Measurements from ENCODE around the gene MMUT. TPM values are rescaled to one million over a fixed set of nuclear protein-coding genes. Genes with fewer than 3 reads are reported as not detected.

The MMUT gene
- total and polyA plus RNA-seq, 10 of the 15 experiments (the other 5 are each of a cell fraction or from before 2014, with no cell fraction given), result 6.6 to 21.5 (median 13.5) TPM

GRCh38 chr6:49457771-49458170 is 5.3 kb downstream of the MMUT start:
- in situ Hi-C loops (cut with MboI), result no loop called here
- no peaks in the 10 kb centered on the region for H3K9me3 ChIP-seq (replicated peaks; ENCODE audit: control insufficient read depth, insufficient read depth, low read length)
- peaks cover 10% of the 10 kb centered on the region for H3K79me2 ChIP-seq (ENCODE audit: control insufficient read depth, insufficient read depth, low read length)
- no peak overlapping the region for H2AFZ ChIP-seq (ENCODE audit: control insufficient read depth, low read depth, low read length)
- intact Hi-C loops (cut with micrococcal nuclease; ENCODE audit: unreplicated experiment), result no loop called here
- H4K20me1 ChIP-seq (ENCODE audit: control insufficient read depth, insufficient read depth), result no peaks in the 10 kb centered on the region
- ChIA-PET CTCF (no interaction called here), POLR2A (no interaction called here), RAD21 (ENCODE audit: unreplicated experiment) (no interaction called here), SMC1A (ENCODE audit: uncharacterized antibody, unreplicated experiment) (no interaction called here)
- no peak for FAIRE-seq
- no peaks in the 10 kb centered on the region; the same call in 1 of the 2 replicates for H3K4me1 ChIP-seq (ENCODE audit: control insufficient read depth, insufficient read depth, low read length)
- no TSS peak for BruUV-seq (replicated peaks)
- H3K9ac ChIP-seq (ENCODE audit: control insufficient read depth, insufficient read depth, low read length), result no peak overlapping the region
- no peak overlapping the region for H3K4me3 ChIP-seq
- no peak overlapping the region for H3K27ac ChIP-seq (ENCODE audit: control insufficient read depth, insufficient read depth)
- no peak for ATAC-seq
- WGBS (ENCODE audit: insufficient coverage, insufficient replicate concordance, low lambda C conversion rate, missing lambda C conversion rate), result 99% methylated on average over 4 of the region's 4 CpGs
- no peaks in the 10 kb centered on the region for H3K27me3 ChIP-seq (replicated peaks in 1 of 2; ENCODE audit: control insufficient read depth in 2 of 2, insufficient read depth in 2 of 2, low read length in 1 of 2)
- TF ChIP-seq JUNB (IDR thresholded peaks at IDR 0.05), result no peak
- no peak for TF ChIP-seq SRF (IDR thresholded peaks at IDR 0.05; ENCODE audit: low read depth in 2 of 2, low read length in 2 of 2)
- no peak for DNase-seq (ENCODE audit: low read depth, low spot score)
- H3K36me3 ChIP-seq (ENCODE audit: control insufficient read depth in 2 of 2, insufficient read depth in 2 of 2, low read length in 1 of 2), result 0 out of 4 replicates have a peak, but pooled peaks cover 0 to 2% of the 10 kb centered on the region in 2 experiments
- no peak overlapping the region for H3K4me2 ChIP-seq (ENCODE audit: control insufficient read depth, insufficient read depth)

- Histone ChIP-seq H3K9me3 (replicated peaks; ENCODE audit: control insufficient read depth, insufficient read depth, low read length) (no peaks in the 10 kb centered on the region), H4K20me1 (ENCODE audit: control insufficient read depth, insufficient read depth) (no peaks in the 10 kb centered on the region), H3K79me2 (ENCODE audit: control insufficient read depth, insufficient read depth, low read length) (no peaks in the 10 kb centered on the region), H3K27me3 (replicated peaks in 1 of 2; ENCODE audit: control insufficient read depth in 2 of 2, insufficient read depth in 2 of 2, low read length in 1 of 2) (no peaks in the 10 kb centered on the region), H3K27ac (ENCODE audit: control insufficient read depth, insufficient read depth) (peak overlapping the region; percentile 69), H3K4me2 (ENCODE audit: control insufficient read depth, insufficient read depth) (peak overlapping the region; percentile 81), H2AFZ (ENCODE audit: control insufficient read depth, low read depth, low read length) (peak overlapping the region; percentile 81), H3K4me1 (ENCODE audit: control insufficient read depth, insufficient read depth, low read length) (no peaks in the 10 kb centered on the region; the same call in 1 of the 2 replicates), H3K9ac (ENCODE audit: control insufficient read depth, insufficient read depth, low read length) (no peak overlapping the region; the same call in 1 of the 2 replicates), H3K36me3 (ENCODE audit: control insufficient read depth in 2 of 2, insufficient read depth in 2 of 2, low read length in 1 of 2) (peaks cover 0 to 2% of the 10 kb centered on the region in 2 experiments; a peak in 1 of 4 replicates), H3K4me3 (peak overlapping the region; percentile 34; the same call in 1 of the 2 replicates)
- no peak for FAIRE-seq
- SMC1A ChIA-PET (ENCODE audit: uncharacterized antibody, unreplicated experiment), result interaction anchor here (0.8 to 1.0 kb wide), 2 partner anchors 10 to 76 kb away, joined by 3 to 4 read pairs; no protein-coding TSS in a partner anchor
- WGBS (ENCODE audit: insufficient coverage, insufficient replicate concordance, low lambda C conversion rate, missing lambda C conversion rate), result 65% methylated on average over 3 of the region's 3 CpGs
- intact Hi-C loops (cut with micrococcal nuclease; ENCODE audit: unreplicated experiment) (no loop called here), in situ Hi-C loops (cut with MboI) (no loop called here)
- CTCF ChIA-PET, result interaction anchor here (0.9 to 1.6 kb wide), 2 partner anchors 12 to 77 kb away, joined by 3 to 6 read pairs; no protein-coding TSS in a partner anchor
- BruUV-seq (replicated peaks), result no TSS peak
- TF ChIP-seq ETV6 (conservative IDR thresholded peaks at IDR 0.05 in 1 of 2, IDR thresholded peaks at IDR 0.05 in 1 of 2; ENCODE audit: borderline replicate concordance in 1 of 2, low read depth in 1 of 2) (no peak), GATAD2B (conservative IDR thresholded peaks at IDR 0.05; ENCODE audit: low read depth) (no peak), IKZF2 (IDR thresholded peaks at IDR 0.05) (no peak), ZBED1 (IDR thresholded peaks at IDR 0.05; ENCODE audit: borderline replicate concordance) (no peak), TARDBP (IDR thresholded peaks at IDR 0.05; ENCODE audit: borderline replicate concordance) (no peak), HCFC1 (IDR thresholded peaks at IDR 0.05; ENCODE audit: low read length) (no peak), NFYB (IDR thresholded peaks at IDR 0.05; ENCODE audit: insufficient read depth, low read depth, low read length) (no peak), NR2C1 (IDR thresholded peaks at IDR 0.05) (no peak), SMARCA5 (IDR thresholded peaks at IDR 0.05) (no peak), SMAD1 (IDR thresholded peaks at IDR 0.05; ENCODE audit: low read depth, partially characterized antibody) (no peak), ZBTB4 (CRISPR knock-in tag; IDR thresholded peaks at IDR 0.05) (no peak)
- RAD21 ChIA-PET (ENCODE audit: unreplicated experiment), result interaction anchor here (1.1 kb wide), 1 partner anchor 45 kb away, joined by 3 read pairs; no protein-coding TSS in a partner anchor
- peak; percentile 74 for ATAC-seq
- POLR2A ChIA-PET, result no interaction called here
- DNase-seq (ENCODE audit: low read depth, low spot score), result no peak
These were observed 8.0 kb downstream of the MMUT start for GRCh38 chr6:49454787-49455709.

All from GM12878 (cell line).